ENCODE results near the gene CBLB.
A peak's percentile ranks its signal among the peaks of the same experiment; 100 is the strongest.

CBLB gene

GRCh38 chr3:105844704-105845103 lies 24.1 kb downstream of the CBLB start:
- H3K27ac Mint-ChIP-seq, result peak overlapping the region; percentile 72
- peaks cover 31% of the 10 kb centered on the region for H3K36me3 Mint-ChIP-seq
- H3K4me3 Mint-ChIP-seq, result no peak overlapping the region
- peaks cover 66% of the 10 kb centered on the region for H3K4me1 Mint-ChIP-seq (ENCODE audit: low read depth)
- no peaks in the 10 kb centered on the region for H3K27me3 Mint-ChIP-seq
- no peaks in the 10 kb centered on the region for H3K9me3 Mint-ChIP-seq (ENCODE audit: low read depth)

GRCh38 chr3:105843994-105844393 lies 24.8 kb downstream of the CBLB start:
- no peaks in the 10 kb centered on the region for H3K27me3 Mint-ChIP-seq
- H3K4me1 Mint-ChIP-seq (ENCODE audit: low read depth), result peaks cover 64% of the 10 kb centered on the region
- H3K9me3 Mint-ChIP-seq (ENCODE audit: low read depth), result no peaks in the 10 kb centered on the region
- H3K36me3 Mint-ChIP-seq, result peaks cover 30% of the 10 kb centered on the region
- no peak overlapping the region for H3K4me3 Mint-ChIP-seq
- peak overlapping the region; percentile 72 for H3K27ac Mint-ChIP-seq

- peaks cover 63% of the 10 kb centered on the region for H3K4me1 Mint-ChIP-seq (ENCODE audit: low read depth)
- no peak overlapping the region for H3K27ac Mint-ChIP-seq
- peaks cover 35% of the 10 kb centered on the region for H3K36me3 Mint-ChIP-seq
- no peaks in the 10 kb centered on the region for H3K27me3 Mint-ChIP-seq
- no peaks in the 10 kb centered on the region for H3K9me3 Mint-ChIP-seq (ENCODE audit: low read depth)
- H3K4me3 Mint-ChIP-seq, result no peak overlapping the region
Measured at GRCh38 chr3:105842943-105843342, 25.9 kb downstream of the CBLB start.

- Mint-ChIP-seq H3K27me3 (no peaks in the 10 kb centered on the region), H3K4me1 (ENCODE audit: low read depth) (peaks cover 62% of the 10 kb centered on the region), H3K27ac (no peak overlapping the region), H3K4me3 (no peak overlapping the region), H3K9me3 (ENCODE audit: low read depth) (no peaks in the 10 kb centered on the region), H3K36me3 (peaks cover 33% of the 10 kb centered on the region)
Measured at GRCh38 chr3:105842449-105842848, 26.4 kb downstream of the CBLB start.

GRCh38 chr3:105837947-105838346 lies 30.9 kb downstream of the CBLB start:
- H3K27ac Mint-ChIP-seq, result peak overlapping the region; percentile 68
- H3K4me3 Mint-ChIP-seq, result no peak overlapping the region
- H3K4me1 Mint-ChIP-seq (ENCODE audit: low read depth), result peaks cover 67% of the 10 kb centered on the region
- H3K36me3 Mint-ChIP-seq, result peaks cover 42% of the 10 kb centered on the region
- no peaks in the 10 kb centered on the region for H3K27me3 Mint-ChIP-seq
- H3K9me3 Mint-ChIP-seq (ENCODE audit: low read depth), result no peaks in the 10 kb centered on the region

GRCh38 chr3:105837143-105837740 lies 31.6 kb downstream of the CBLB start:
- Mint-ChIP-seq H3K27me3 (no peaks in the 10 kb centered on the region), H3K9me3 (ENCODE audit: low read depth) (no peaks in the 10 kb centered on the region), H3K36me3 (peaks cover 40% of the 10 kb centered on the region), H3K4me3 (peak overlapping the region; percentile 61), H3K27ac (peak overlapping the region; percentile 80), H3K4me1 (ENCODE audit: low read depth) (peaks cover 71% of the 10 kb centered on the region)

- peak overlapping the region; percentile 61 for H3K4me3 Mint-ChIP-seq
- no peaks in the 10 kb centered on the region for H3K27me3 Mint-ChIP-seq
- H3K27ac Mint-ChIP-seq, result peak overlapping the region; percentile 80
- H3K36me3 Mint-ChIP-seq, result peaks cover 37% of the 10 kb centered on the region
- no peaks in the 10 kb centered on the region for H3K9me3 Mint-ChIP-seq (ENCODE audit: low read depth)
- H3K4me1 Mint-ChIP-seq (ENCODE audit: low read depth), result peaks cover 73% of the 10 kb centered on the region
Measured at GRCh38 chr3:105836533-105836932, 32.3 kb downstream of the CBLB start.

GRCh38 chr3:105835606-105836005 lies 33.2 kb downstream of the CBLB start:
- Mint-ChIP-seq H3K36me3 (peaks cover 46% of the 10 kb centered on the region), H3K4me3 (no peak overlapping the region)

GRCh38 chr3:105834768-105835167 lies 34.0 kb downstream of the CBLB start:
- H3K9me3 Mint-ChIP-seq (ENCODE audit: low read depth), result no peaks in the 10 kb centered on the region
- peak overlapping the region; percentile 21 for H3K4me3 Mint-ChIP-seq
- peak overlapping the region; percentile 91 for H3K27ac Mint-ChIP-seq
- H3K36me3 Mint-ChIP-seq, result peaks cover 40% of the 10 kb centered on the region
- H3K4me1 Mint-ChIP-seq (ENCODE audit: low read depth), result peaks cover 83% of the 10 kb centered on the region
- no peaks in the 10 kb centered on the region for H3K27me3 Mint-ChIP-seq

More at GRCh38 chr3:105835606-105836005, 33.2 kb downstream of the CBLB start:
- H3K27ac Mint-ChIP-seq, result peak overlapping the region; percentile 73
- H3K4me1 Mint-ChIP-seq (ENCODE audit: low read depth), result peaks cover 82% of the 10 kb centered on the region
- no peaks in the 10 kb centered on the region for H3K27me3 Mint-ChIP-seq
- H3K9me3 Mint-ChIP-seq (ENCODE audit: low read depth), result no peaks in the 10 kb centered on the region

GRCh38 chr3:105832644-105833043 lies 36.2 kb downstream of the CBLB start:
- Mint-ChIP-seq H3K27me3 (no peaks in the 10 kb centered on the region), H3K4me3 (peak overlapping the region; percentile 51), H3K4me1 (ENCODE audit: low read depth) (peaks cover 80% of the 10 kb centered on the region), H3K27ac (peak overlapping the region; percentile 87), H3K9me3 (ENCODE audit: low read depth) (no peaks in the 10 kb centered on the region), H3K36me3 (peaks cover 34% of the 10 kb centered on the region)

- Mint-ChIP-seq H3K9me3 (ENCODE audit: low read depth) (no peaks in the 10 kb centered on the region), H3K27ac (peak overlapping the region; percentile 97), H3K36me3 (peaks cover 35% of the 10 kb centered on the region), H3K4me3 (peak overlapping the region; percentile 51), H3K4me1 (ENCODE audit: low read depth) (peaks cover 82% of the 10 kb centered on the region), H3K27me3 (no peaks in the 10 kb centered on the region)
Measured at GRCh38 chr3:105830836-105831235, 38.0 kb downstream of the CBLB start.

GRCh38 chr3:105829871-105830622 lies 38.8 kb downstream of the CBLB start:
- Mint-ChIP-seq H3K9me3 (ENCODE audit: low read depth) (no peaks in the 10 kb centered on the region), H3K4me1 (ENCODE audit: low read depth) (peaks cover 80% of the 10 kb centered on the region), H3K36me3 (peaks cover 36% of the 10 kb centered on the region), H3K27me3 (no peaks in the 10 kb centered on the region), H3K27ac (peak overlapping the region; percentile 97), H3K4me3 (peak overlapping the region; percentile 35)

- peaks cover 81% of the 10 kb centered on the region for H3K4me1 Mint-ChIP-seq (ENCODE audit: low read depth)
- no peaks in the 10 kb centered on the region for H3K9me3 Mint-ChIP-seq (ENCODE audit: low read depth)
- H3K36me3 Mint-ChIP-seq, result peaks cover 35% of the 10 kb centered on the region
- peak overlapping the region; percentile 52 for H3K4me3 Mint-ChIP-seq
- H3K27me3 Mint-ChIP-seq, result no peaks in the 10 kb centered on the region
- peak overlapping the region; percentile 97 for H3K27ac Mint-ChIP-seq
Measured at GRCh38 chr3:105829229-105829628, 39.6 kb downstream of the CBLB start.

- no peaks in the 10 kb centered on the region for H3K27me3 Mint-ChIP-seq
- no peaks in the 10 kb centered on the region for H3K9me3 Mint-ChIP-seq (ENCODE audit: low read depth)
- H3K4me3 Mint-ChIP-seq, result peak overlapping the region; percentile 52
- peaks cover 83% of the 10 kb centered on the region for H3K4me1 Mint-ChIP-seq (ENCODE audit: low read depth)
- peak overlapping the region; percentile 97 for H3K27ac Mint-ChIP-seq
- peaks cover 39% of the 10 kb centered on the region for H3K36me3 Mint-ChIP-seq
Measured at GRCh38 chr3:105828703-105829102, 40.1 kb downstream of the CBLB start.

- peaks cover 43% of the 10 kb centered on the region for H3K36me3 Mint-ChIP-seq
- peak overlapping the region; percentile 64 for H3K4me3 Mint-ChIP-seq
Measured at GRCh38 chr3:105827959-105828358, 40.9 kb downstream of the CBLB start.

More at GRCh38 chr3:105827959-105828358, 40.9 kb downstream of the CBLB start:
- Mint-ChIP-seq H3K9me3 (ENCODE audit: low read depth) (no peaks in the 10 kb centered on the region), H3K27ac (peak overlapping the region; percentile 100), H3K27me3 (no peaks in the 10 kb centered on the region), H3K4me1 (ENCODE audit: low read depth) (peaks cover 88% of the 10 kb centered on the region)

All from activated naive CD8-positive, alpha-beta T cell (primary cell).